HG02884 (cell line): ENCODE results near the gene ZBTB9.
A peak's percentile ranks its signal among the peaks of the same experiment; 100 is the strongest.

Experiments
- ATAC-seq: cut with Tn5 transposase; IDR thresholded peaks from one replicate; pipeline ENCODE4 v1.9.1; 2021; ENCODE audit warnings: mild to moderate bottlenecking, moderate library complexity; ENCODE audit not compliant: unreplicated experiment

The ZBTB9 gene, protein sequence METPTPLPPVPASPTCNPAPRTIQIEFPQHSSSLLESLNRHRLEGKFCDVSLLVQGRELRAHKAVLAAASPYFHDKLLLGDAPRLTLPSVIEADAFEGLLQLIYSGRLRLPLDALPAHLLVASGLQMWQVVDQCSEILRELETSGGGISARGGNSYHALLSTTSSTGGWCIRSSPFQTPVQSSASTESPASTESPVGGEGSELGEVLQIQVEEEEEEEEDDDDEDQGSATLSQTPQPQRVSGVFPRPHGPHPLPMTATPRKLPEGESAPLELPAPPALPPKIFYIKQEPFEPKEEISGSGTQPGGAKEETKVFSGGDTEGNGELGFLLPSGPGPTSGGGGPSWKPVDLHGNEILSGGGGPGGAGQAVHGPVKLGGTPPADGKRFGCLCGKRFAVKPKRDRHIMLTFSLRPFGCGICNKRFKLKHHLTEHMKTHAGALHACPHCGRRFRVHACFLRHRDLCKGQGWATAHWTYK

DNA sequence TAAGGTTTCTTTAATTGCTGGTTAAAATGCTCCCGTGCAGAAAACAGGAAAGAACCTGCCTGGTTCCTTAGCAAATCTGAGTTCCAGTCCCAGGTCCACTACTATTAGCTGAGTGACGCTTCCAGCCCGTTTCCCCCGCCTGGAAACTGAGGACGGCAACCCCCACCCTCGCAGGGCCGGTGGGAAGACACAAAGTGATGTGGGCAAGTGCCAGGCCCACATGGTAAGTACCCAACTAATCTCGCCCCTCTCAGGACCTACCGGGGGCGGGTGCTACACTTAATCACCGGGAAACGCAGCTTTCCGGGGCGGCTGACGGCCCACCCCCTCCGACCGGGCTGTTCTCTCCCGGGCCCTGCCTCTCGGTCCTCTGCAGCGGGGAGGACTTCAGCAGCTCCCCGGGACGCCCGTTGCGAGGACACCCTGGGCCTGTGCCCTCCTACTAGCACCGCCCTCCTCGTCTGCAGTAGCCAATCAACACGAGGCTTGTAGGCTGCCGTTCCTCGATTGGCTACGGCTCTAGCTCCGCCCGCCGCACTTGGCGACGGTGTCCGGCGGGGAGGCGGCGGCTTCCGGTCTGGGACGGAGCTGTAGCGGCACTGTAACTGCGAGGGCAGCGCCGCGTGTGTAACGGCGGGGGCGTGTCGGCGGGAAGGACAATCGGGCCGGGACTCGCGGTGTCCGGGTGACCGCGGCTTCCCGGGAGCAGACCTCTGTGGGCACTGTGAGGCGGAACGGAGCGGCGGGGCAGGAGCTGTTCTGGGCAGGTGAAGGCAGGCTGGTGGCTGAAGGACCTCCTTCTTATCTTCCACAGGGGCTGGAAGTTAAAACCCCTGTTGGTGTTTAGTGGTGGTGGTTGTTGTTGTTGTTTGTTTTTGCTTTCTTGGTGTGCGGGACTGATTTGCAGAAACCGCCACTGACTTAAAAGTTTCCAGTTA lies at the start of gene ZBTB9:
Gene ZBTB9, plus strand, starts transcription at position 568 of the 938 bp plus-strand sequence. CDS start 525 bp downstream, outside the sequence.
- peak; percentile 95 for ATAC-seq

DNA sequence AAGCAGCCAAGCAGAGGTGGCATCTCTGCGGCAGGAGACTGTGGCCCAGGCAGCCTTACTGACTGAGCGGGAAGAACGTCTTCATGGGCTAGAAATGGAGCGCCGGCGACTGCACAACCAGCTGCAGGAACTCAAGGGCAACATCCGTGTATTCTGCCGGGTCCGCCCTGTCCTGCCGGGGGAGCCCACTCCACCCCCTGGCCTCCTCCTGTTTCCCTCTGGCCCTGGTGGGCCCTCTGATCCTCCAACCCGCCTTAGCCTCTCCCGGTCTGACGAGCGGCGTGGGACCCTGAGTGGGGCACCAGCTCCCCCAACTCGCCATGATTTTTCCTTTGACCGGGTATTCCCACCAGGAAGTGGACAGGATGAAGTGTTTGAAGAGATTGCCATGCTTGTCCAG lies 49.5 kb upstream of the ZBTB9 start:
- ATAC-seq: no peak

DNA sequence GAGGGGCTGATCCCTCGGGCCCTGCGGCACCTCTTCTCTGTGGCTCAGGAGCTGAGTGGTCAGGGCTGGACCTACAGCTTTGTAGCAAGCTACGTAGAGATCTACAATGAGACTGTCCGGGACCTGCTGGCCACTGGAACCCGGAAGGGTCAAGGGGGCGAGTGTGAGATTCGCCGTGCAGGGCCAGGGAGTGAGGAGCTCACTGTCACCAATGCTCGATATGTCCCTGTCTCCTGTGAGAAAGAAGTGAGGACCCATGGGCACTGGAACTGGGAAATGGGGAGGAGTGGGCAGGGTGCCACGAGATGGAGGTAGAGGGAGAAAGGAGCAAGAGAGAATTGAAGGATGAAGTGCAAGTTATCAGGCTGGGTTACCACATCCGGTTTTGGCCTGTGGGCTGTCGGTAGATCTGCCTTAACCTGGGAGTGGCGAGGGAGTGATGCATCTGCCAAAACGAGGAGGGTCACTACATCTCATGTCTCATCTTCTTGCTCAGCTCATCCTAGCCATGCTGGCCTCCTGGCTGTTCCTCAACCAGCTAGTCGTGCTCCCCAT lies 48.9 kb upstream of the ZBTB9 start:
- no peak for ATAC-seq

DNA sequence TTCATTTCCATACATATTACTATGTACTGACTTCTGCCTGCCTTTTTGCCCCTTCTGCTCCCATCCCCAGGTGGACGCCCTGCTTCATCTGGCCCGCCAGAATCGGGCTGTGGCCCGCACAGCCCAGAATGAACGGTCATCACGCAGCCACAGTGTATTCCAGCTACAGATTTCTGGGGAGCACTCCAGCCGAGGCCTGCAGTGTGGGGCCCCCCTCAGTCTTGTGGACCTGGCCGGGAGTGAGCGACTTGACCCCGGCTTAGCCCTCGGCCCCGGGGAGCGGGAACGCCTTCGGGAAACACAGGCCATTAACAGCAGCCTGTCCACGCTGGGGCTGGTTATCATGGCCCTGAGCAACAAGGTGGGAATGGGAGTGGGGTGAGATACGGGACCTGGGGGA lies 48.2 kb upstream of the ZBTB9 start:
- ATAC-seq: no peak

DNA sequence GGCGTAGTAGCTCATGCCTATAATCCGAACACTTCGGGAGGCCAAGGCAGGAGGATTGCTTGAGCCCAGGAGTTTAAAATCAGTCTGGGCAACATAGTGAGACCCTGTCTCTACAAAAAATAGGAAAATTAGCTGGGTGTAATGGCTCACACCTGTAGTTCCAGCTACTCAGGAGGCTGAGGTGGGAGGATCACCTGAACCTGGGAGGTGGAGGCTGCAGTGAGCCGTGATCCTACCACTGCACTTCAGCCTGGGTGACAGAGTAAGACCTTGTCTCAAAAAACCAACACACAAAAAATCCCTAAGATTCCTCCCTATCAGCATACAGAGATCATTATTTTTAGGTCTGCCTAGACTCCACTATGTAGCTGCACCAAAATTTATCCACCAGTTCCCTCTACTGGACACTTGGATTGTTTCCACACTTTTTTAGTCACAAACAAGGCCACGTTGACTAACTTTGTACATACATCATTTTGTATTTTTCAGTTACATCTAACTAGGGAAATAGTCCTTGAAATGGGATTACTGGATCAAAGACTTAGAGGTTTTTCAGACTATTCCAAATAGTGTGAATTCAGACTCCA lies 47.2 kb upstream of the ZBTB9 start:
- ATAC-seq: no peak

DNA sequence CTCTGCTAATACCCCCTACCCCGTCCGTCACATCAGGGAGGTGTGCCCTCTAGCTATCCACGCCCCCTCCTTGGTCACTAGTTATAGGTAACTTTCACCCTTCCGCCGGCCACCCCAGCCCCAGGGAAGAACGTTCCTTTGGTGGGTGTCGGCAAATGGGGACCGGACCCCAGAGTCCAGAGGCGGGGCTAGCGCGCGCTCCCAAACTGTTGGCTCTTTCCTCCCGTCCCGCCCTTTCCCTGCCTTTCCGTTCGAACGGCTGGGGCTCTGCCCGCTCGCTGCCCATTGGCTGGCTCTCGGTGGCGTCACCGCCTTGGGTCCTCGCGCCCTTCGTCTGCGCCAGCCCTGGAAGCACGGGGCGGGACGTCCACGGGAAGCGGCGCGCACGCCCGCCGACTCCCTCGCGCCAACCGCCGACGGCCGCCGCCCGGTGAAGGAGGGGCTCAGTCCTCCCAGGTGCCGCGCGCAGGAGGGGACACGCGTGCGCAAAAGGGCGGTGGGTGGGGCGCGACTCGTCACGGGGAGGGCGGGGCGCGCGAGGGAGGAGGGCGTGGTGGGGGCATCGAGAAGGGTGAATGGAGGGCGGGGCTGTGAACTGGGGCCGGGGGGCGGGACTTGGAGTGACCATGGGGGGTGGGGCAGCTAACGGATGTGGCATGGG lies 44.2 kb upstream of the ZBTB9 start:
- peak; percentile 80 for ATAC-seq

DNA sequence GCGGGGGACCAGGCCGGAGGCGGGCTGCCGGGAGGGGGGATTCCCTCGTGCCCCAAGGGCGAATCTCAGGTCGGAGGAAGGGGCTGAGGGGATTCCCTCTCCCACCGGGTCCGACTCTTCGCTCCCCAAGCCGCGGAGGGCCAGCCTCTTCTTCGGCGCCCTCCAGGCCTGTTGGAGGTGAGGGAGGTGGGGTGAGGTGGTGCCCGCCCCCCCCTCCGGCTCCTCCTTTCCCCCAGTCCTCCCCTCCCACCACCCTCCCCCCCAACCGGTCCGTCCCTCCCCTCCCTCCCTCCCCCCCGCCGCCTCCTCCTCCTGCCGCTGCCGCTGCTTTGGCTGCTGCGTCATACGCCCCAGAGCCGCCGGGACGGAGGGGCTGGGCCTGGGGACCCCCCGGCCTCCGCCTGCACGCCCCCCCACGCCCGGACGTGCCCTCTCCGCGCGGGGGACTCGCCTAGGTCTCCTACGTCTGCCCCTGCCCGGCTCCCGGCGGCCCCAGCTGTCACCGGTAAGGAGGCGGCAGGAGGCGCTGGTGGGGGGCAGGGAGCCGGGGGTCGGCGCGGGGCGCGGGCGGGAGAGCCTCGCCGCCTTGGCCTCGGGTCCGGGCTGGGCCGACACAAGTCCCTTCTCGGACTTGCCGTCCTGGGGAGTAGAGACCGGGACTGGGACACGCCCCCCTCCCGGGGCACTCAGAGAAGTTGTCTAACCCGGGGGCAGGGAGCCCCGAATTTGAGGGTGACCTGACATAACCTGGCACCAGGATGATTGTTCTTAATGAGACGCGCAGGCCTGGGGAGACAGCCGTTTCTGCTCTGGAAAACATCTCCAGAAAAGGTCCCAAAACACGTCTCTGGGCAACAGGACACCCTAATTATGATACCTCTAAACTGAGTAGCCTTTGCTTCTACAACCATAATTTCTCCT lies 43.4 kb upstream of the ZBTB9 start, which contains the start of gene PHF1:
Gene PHF1, plus strand, starts transcription at position 304 of the 921 bp plus-strand sequence. CDS start 1,250 bp downstream, outside the sequence.
- peak; percentile 26 for ATAC-seq

DNA sequence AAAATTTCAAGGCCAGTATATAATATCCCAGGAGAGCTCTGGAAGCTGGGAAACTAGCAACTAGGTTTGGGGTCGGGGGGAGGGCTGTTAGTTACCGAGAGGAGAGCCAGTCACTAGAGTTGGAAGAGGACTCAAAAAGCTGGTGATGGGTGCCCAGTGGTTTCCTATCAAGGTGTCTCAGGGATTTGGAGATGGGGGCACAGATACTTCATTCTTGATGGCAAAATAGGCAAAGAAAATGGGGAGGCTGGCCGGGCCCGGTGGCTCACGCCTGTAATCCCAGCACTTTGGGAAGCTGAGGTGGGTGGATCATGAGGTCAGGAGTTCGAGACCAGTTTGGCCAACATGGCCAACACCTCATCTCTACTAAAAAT lies 42.8 kb upstream of the ZBTB9 start:
- ATAC-seq: no peak

DNA sequence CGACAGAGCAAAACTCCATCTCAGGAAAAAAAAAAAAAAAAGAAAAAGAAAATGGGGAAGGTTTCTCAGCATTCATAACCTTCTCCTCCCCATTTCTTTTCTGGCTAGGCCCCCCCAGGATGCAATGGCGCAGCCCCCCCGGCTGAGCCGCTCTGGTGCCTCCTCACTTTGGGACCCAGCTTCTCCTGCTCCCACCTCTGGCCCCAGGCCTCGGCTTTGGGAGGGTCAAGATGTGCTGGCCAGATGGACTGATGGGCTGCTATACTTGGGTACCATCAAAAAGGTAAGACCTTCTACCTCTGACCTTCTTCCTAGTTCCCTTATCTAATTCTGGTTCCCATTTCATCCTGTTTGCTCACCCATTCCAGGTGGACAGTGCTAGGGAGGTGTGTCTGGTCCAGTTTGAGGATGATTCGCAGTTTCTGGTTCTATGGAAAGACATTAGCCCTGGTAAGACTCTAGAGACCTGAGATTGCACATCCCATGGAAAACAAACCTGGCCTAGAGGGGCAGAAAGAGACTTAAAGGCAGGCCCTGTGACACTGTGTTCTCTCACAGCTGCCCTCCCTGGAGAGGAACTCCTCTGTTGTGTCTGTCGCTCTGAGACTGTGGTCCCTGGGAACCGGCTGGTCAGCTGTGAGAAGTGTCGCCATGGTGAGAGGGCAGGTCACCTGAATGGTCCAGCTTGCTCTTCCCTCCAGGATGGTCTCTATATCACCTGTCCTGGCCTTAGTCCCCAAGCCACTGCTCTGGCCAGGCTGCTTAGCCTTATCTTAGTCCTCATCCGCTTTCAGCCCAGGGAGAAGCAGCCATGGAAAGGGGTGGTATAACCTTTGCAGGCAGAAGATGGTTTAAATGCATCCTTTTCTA lies 42.0 kb upstream of the ZBTB9 start:
- no peak for ATAC-seq

DNA sequence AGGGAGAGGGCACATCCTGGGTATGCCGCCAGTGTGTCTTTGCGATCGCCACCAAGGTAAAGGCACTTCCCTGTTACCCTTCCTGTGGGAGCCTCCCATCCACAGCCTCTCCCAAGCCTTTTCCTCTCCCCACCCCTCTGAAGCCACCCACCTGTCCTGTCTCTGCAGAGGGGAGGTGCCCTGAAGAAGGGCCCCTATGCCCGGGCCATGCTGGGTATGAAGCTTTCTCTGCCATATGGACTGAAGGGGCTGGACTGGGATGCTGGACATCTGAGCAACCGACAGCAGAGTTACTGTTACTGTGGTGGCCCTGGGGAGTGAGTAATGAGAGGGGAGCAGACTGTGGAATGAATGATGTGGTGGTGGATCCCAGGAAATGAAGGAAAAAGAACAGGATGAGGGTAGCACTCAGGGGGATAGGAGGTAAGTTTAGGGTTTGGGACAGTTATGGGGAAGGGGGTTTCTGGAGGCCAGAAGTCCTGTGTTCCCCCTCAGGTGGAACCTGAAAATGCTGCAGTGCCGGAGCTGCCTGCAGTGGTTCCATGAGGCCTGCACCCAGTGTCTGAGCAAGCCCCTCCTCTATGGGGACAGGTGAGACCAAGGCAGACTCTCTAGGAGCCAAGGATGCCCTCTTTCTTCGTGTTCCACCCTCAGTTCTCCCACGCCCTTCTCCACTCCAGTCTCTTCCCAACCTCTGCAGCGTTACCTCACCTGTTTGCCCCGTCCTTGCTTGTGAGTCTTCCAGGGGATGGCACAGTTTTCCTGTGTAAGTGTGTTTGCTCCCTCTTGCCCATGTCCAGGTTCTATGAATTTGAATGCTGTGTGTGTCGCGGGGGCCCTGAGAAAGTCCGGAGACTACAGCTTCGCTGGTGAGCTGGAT lies 40.9 kb upstream of the ZBTB9 start:
- no peak for ATAC-seq

DNA sequence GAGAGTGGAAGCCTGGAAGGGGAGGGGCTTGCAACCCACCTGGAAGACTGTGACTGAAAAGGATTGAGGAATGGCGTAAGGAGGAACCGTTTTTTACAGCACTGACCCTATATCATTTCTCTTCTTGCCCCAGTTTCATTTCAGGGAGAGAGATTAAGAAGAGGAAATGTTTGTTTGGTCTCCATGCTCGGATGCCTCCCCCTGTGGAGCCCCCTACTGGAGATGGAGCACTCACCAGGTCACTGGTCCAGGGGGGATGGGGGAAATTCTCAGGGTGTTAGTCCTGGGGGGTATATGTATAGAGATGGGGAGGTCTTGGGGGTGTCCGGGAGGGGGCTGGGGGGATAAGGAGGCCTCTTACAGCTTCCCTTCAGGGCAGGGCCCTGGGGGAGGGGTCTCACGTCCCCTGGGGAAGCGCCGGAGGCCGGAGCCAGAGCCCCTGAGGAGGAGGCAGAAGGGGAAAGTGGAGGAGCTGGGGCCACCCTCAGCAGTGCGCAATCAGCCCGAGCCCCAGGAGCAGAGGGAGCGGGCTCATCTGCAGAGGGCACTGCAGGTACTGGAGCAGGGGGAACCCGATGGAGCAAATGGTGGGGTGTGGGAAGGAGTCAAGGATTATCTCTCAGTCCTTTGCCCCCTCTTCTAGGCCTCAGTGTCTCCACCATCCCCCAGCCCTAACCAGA lies 39.6 kb upstream of the ZBTB9 start:
- ATAC-seq: no peak

DNA sequence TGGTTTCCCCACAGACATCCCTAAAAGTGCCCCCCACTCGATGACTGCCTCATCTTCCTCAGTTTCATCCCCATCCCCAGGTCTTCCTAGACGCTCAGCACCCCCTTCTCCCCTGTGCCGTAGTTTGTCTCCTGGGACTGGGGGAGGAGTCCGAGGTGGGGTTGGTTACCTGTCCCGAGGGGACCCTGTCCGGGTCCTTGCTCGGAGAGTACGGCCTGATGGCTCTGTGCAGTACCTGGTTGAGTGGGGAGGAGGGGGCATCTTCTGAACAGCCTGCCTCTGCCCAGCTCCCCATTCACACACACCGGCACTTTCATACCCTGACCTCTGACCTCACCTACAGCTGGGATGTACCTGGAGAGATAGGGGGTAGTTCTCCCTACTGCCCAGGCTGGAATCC lies 38.5 kb upstream of the ZBTB9 start:
- ATAC-seq: no peak

DNA sequence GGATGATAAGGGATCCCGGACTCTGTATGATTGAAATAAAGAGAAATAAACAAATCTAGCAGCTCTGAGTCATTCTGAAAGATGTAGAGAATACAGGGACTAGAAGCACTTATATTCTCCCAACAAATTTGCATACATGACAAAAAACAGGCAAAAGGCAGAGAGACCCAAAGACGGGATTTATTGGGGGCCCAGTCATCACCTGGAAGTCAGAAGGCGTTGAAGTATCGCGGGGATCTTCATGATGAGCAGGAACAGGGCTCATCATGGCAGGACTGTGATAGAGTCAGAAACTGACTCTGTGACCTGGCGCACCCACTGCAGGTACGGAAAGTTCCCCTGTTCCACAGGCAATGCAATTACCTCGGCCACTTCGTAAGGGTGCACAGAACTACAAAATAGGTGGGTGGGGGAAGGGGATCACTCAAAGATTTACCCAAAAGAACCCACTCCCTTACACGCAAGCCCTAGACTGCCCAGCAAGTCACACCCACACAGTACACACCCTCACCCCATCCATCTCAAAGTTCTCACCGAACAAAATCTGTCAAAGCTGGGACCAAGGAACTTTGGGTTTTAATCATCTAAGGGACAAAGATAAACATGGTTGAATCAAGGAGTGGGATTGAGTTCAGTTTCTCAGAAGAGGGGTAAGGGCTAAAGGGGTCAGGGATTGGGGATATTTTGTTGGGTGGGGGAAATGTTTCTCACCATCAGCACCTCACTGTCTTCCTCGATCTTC lies 37.8 kb upstream of the ZBTB9 start:
- ATAC-seq: no peak

DNA sequence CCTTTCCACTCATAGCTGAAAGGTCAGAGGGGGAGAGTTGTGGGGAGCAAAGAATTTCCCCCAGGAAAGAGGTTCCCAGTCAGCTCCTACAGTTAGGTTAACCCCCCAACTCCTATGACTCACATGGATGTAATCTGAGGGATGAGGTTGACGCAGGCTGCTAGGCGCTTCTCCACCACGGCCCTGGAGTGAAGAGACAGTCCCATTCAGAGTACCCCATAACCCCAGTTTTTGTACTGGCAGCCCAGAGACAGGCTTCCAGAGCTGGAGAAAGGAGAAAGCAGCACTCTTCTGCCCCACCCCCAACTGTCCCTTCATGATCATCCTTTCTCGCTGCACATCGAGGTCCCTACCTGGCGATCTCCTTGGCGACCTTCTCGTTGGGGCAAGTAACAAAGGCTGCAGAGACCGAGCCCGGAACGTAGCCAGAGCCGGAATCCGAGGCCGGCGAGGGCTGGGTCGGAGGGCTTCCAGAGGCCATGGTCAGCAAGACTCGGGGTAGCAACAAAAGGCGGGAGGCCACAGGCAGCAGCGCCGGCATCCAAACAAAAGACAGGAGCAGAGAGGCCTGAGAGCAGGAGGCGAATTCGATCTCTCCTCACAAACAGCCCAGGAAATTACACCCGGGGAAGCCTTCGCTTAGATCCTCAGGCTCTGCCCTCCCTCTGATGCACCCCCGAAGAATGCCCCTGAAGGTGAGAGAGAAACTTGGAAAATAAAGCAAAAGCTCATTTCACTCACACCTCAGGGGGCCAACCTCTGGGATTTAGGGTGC lies 37.1 kb upstream of the ZBTB9 start:
- ATAC-seq: no peak

DNA sequence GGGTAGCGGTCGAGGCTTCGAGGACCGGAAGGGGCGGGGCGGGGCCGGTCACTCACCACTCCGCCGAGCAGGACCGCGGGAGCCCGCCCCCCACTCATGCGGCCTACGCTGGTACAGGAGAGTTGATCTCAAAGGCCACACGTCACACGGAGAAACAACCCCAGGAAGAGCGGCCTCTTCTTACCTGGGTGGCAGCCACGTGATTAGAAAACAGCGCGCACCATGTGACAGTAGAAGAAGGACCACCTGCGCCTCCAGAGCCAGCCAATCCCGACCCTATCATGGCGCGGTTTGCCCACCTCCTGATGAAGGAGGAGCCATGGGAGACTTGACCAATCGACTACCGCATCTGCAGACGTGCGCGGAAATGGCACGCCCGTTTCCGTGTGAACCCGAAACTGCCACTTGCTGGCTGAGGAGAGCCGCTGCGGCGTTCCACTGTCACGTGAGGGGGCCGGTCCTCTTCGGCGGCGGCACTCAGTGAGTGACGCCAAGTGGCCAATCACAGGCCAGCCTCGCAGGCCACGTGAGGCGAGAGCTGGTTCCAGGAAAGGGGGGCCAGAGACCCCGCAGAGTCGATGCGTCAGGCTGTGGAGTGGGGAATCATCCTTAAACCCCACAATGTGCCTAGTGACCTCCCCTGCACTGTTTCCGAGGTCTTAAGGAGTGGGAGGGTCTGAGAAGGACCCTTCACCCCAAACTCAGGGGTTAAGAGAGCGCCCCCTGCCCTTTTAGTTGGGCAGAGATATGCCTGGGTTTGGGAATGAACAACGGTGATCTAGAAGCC lies 36.3 kb upstream of the ZBTB9 start, which contains the start of gene CUTA:
Gene CUTA, minus strand, starts transcription at position 205 of the 787 bp plus-strand sequence. Its CDS starts 107 bp downstream, at position 98.
- peak; percentile 86 for ATAC-seq
